GM19240 (cell line): Measurements from ENCODE around the gene KRTAP5-2.

Experiments used
- DNase-seq: peaks from one replicate; pipeline ENCODE4 v3.0.0; 2011; ENCODE audit warnings: low spot score; ENCODE audit not compliant: insufficient read length

KRTAP5-2 gene

GRCh38 chr11:1568441-1568911 is 29.6 kb downstream of the KRTAP5-2 start:
- no peak for DNase-seq

DNA sequence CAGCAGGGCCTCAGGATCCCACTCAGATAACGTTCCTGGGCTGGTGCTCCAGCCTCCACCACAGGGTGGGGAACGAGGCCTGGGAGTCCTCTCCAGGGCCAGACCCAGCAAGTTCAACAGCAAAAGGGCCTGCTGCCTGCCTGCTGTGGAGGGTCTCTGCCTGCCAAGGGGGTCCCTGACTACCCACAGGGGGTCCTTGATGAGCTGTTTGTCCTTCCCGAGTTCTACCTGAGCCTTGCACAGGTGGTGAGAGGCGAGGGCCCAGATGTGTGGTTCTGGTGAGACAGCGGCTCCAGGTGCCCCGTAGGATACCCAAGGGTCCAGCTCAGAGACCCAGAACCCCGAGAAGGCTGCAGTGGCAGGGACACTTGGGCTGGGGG is 30.4 kb downstream of the KRTAP5-2 start:
- no peak for DNase-seq

- no peak for DNase-seq
These were observed 30.9 kb downstream of the KRTAP5-2 start for GRCh38 chr11:1567052-1567720.

DNA sequence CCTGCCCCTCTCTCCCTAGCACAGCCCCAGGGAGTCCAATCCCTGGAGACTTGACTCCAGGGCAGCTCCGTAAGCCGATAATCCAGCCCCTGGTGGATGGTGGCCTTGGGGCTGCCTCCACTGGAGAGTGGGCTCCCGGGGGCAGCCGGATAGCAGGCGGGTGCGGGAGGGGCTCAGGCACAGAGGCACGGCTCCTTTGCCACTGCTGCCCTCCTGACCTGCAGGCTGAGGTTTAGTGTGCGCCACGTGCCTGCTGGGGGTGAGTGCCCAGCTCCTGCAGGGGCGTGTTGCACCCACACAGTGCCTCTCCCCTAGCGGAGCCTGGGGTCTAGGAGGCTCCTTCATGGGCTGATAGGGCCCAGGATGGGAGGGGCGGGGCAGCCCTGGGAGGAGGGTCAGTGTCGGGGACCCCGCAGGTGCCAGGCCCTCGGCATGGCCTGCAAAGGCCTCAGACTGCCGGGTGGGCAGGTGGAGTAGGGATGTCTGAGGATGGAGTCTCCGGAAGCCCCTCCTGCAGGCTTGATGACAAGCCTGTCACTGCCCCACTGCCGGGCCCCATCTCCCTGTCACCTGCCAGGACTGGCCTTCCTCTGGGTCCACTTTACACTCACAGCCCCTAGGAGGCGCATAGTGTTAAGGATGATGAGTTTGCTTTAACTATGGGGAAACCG is 31.6 kb downstream of the KRTAP5-2 start:
- DNase-seq, result no peak

GRCh38 chr11:1565904-1566247 is 32.2 kb downstream of the KRTAP5-2 start:
- no peak for DNase-seq

DNA sequence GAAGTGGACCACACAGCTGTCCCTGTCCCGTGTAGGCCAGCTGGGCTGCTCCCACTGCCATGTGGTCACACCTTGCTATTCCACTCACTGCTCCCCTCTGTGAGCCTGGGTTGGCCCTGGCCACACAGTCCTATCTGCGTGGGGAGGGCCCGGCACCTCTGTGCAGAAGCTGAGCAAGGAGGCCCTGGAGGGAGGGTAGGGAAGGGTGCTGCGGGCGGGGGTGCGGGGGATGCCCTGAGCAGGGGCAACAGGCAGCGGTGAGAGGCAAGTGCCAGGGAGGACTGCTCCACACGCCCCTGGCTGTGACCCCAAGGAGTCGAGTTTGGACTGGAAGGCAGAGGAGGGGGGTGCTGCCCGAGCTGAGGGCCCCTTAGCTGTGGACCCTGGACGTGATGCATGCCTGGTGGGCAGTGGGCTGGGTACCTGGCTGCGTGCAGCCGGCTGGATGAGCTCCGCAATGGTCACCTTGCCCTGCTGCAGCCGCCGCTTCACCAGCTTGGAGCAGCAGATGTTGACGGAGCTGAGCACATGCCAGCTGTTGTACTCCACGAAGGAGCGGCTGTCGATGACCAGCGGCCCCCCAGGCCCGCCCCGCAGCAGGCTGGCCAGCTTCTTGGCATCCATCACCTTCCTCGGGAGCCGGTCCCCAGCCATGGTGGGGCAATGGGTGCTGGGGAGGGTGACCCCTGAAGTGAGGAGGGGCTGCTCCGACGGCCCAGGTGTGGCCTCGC is 32.8 kb downstream of the KRTAP5-2 start:
- no peak for DNase-seq

- DNase-seq, result no peak
These were observed 33.4 kb downstream of the KRTAP5-2 start for GRCh38 chr11:1564535-1565172.

- no peak for DNase-seq
These were observed 34.2 kb downstream of the KRTAP5-2 start for GRCh38 chr11:1563697-1564534.

DNA sequence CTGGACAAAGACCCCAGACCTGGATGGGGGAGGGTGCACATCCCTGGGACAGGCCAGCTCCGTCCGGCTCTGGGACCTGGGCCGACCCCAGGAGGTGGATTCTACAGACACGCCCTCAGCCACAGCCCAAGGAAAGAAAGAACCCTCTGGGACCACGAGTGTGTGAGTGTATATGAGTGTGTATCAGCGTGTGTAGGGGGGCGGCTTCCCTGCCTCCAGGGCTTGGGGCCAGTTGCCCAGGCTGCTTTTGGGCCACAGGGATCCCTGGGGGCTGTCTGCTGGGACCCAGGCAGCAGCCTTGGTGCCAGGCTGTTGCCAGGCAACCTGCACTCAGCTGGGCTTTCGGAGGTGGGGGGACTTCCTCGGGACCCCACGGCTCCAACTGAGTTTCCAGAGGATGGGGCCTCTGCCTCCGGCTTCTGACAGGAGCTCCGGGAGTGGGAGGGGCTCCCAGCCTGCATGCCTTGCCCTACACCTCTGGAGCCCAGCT is 34.9 kb downstream of the KRTAP5-2 start:
- DNase-seq, result no peak

DNA sequence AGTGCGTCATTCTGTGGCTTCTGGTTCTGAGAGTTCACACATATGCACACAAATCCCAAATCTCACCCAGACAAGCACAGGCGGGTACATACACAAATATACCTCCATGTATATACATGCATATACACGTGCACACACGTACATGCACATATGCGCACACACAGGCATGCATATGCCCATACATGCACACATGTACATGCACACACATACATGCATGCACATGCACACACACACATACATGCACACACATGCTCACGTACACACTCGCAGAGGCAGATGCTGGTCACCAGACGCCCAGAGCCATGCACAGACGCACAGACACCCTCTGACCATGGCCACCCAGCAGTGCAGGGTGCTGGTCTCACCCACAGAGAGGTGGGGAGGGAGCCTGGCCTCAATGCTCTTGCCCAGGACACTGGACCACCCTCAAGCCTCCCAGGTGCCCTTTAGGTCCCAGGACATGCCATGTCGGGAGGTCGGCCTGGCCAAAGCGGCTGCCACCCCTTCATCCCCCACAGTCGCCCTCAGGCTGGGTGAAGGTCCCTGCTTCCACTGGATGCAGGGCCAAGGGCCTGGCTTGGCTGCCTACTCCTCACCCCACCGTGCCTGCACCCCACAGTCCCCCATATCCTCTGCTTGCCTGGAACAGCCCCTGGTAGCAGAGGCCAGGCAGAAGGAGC is 35.5 kb downstream of the KRTAP5-2 start:
- DNase-seq, result no peak

DNA sequence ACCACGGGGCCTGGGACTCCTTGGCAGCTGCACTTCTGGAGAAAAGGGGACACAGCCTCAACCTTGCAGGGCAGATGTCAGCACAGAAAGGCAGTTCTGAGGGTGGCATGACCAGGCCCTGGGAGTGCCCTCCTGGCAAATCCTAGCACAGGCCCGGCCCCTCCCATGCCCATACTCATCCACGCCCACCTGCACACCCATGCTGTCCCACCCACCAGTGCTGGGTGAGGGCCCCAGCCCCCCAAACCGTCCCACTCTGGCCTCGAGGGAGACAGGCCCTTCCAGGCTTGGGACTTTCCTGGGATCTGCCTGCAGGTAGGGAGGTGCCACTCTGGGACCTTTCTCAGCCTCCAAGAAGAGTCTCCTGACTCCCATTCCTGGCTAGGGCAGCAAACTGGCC is 36.1 kb downstream of the KRTAP5-2 start:
- DNase-seq, result no peak

- DNase-seq, result no peak
These were observed 36.8 kb downstream of the KRTAP5-2 start for GRCh38 chr11:1561266-1561665.

GRCh38 chr11:1560649-1561251 is 37.3 kb downstream of the KRTAP5-2 start:
- DNase-seq, result no peak

- no peak for DNase-seq
These were observed 38.0 kb downstream of the KRTAP5-2 start for GRCh38 chr11:1560002-1560648.

DNA sequence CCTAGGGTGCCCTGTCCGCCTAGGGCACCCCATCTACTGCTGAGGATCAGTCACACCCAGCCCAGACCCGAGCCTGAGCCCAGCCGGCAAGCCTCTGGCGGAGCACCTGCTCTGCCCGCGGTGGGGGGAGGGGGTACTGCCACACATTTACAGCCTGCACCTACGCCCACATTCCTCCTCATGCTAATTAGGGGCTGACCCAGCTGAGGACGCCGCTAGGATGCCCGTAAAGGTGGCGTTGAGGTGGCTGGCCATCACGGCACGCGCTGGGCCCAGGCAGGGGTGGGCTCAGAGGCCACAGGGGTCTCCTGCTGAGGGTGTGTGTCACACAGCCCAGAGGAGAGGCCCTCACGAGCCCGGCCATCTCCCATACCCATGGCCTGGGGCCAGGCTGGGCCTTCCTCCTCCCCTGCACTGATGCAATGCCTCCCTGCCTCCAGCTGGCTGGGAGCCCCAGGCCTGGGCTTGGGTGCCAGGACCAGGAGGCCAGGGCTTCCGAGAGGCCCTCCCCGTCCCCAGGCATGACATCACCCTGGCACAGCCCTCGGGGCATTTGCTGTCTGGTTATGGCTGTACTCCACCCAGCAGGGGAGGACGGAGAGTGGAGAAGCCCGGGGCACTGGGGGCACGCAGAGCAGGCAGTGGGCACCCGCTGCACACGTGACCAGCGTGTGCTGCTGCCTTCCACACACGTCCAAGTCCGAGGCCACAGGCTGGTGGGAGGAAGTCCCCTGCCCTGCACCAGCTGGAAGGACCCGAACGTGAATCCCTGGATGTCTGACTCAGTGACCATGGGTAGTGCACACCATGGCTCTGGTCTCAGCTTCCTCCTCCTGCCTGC is 38.8 kb downstream of the KRTAP5-2 start:
- no peak for DNase-seq

- DNase-seq, result no peak
These were observed 39.4 kb downstream of the KRTAP5-2 start for GRCh38 chr11:1558775-1559110.

- DNase-seq, result no peak
These were observed 40.0 kb downstream of the KRTAP5-2 start for GRCh38 chr11:1557904-1558774.
